DOHH2 (cell line): ENCODE data around the gene DHRS11.

ENCODE experiments used
- CTCF ChIP-seq: fragments of 200-600 bp; sonication (generic); IDR thresholded peaks from one replicate; pipeline ENCODE4 v1.5.1; 2014; ENCODE audit warnings: antibody characterized with exemption, mild to moderate bottlenecking, low read depth, low read length; ENCODE audit not compliant: poor library complexity, severe bottlenecking
- EZH2phosphoT487 ChIP-seq: fragments of 200-600 bp; sonication (generic); IDR thresholded peaks from 2 replicates; pipeline ENCODE4 v1.6.1; 2017; ENCODE audit warnings: borderline replicate concordance, mild to moderate bottlenecking, antibody characterized with exemption, low read length, moderate library complexity, mixed read lengths

GRCh38 chr17:36566081-36566480 is 25.6 kb upstream of the DHRS11 start:
- TF ChIP-seq CTCF (no peak), EZH2phosphoT487 (no peak)
